Kidney capillary endothelial cell (primary cell): ENCODE data around the gene CCDC116.
"Not testable (repeated sequence)": the region's sequence is repeated elsewhere in the genome, so short reads cannot be mapped to it uniquely, and the experiment has no call there.

ENCODE experiments used
- DNase-seq: peaks from one replicate; pipeline ENCODE4 v3.0.0-alpha.2; 2018; ENCODE audit warnings: low spot score

CCDC116 gene

DNA sequence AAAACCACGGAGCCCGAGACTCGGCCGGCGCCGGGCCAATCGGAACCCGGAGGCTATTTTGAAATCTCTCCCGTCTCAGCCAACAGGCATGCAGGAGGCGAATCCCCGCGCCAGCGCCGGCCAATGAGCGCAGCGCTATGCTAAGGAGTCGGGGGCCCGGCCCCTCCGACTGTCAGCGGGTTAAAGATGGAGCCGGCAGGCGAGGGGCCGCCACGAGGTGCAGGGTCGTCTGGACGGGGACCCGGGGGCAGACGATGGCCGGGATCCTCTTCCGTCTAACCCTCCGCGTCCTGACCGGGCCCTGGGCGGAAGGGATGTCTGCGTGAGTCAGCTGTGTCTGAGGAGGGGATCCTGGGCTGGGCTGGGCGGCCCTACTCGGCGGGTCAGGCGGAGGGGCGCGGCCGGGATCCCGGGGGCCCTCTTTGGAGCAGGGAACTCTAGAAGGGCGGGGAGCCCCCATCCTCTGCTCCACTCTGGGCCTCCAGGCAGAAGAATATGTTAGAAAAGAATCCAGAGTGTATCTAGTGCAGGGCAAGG is 19.5 kb downstream of the CCDC116 start:
- peak; percentile 75 for DNase-seq

- no peak for DNase-seq
Measured at GRCh38 chr22:21652547-21653545, 20.3 kb downstream of the CCDC116 start.

- no peak for DNase-seq
Measured at GRCh38 chr22:21657020-21657359, 24.4 kb downstream of the CCDC116 start.

DNA sequence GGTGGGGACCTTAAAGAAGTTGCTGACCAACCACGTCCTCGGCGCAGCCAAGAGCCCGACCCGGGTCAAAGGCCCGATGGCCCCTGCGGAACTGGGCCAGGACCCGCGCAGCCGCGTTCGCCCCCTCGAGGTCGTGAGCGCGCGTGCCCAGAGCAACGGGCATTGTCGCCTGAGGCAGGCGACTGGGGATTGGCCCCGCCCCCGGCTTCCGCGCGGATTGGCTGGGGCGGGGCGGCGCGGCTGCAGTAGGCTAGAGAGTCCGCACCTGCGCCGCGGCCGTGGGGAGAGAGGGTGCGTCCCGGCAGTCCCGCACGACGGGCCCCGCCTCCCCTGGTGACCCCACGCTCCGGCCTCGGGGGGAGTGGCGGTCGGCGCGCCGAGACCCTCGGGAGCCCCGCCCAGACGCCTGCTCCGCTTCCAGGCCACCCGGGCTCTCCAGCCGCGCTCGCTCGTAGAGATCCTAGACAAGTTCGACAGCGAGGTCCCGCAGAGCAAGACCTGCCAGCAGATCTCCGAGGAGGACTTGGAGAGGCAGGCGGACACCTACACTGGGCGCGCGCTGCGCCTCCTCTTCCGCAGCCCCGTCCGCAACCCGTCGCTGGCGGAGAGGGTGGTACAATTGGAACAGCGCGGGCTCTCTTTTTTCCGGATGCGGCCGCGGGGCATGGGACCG is 24.9 kb downstream of the CCDC116 start:
- DNase-seq, result peak; percentile 63

DNA sequence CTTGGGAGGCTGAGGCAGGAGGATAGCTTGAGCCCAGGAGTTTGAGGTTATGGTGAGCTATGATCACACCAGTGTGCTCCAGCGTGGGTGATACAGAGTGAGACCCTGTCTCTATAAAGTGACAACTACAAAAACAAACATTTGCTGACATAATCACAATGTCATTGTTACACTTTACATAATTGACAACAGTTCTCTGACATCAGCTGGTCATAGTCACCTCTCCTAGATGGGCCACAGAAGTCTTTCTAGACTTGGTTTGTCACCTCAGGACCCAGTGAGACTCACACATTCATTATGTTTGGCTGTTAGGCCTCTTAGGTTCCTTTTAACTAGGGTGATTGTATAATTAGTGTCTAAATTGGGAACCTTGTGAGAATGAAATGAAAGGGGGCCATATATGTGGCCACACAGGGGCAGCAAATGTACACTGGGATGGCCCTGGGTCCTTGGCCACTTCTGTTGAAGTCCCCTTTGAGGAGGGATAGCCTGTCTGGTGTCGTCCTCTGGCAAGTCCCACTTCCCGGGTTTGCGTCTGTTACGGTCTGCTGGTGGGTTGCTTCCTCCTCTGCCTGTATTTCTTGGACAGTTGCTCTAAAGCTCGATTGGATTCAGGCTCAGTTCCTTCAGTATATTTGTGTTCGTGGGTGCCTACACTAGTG is 27.4 kb downstream of the CCDC116 start:
- no peak for DNase-seq

DNA sequence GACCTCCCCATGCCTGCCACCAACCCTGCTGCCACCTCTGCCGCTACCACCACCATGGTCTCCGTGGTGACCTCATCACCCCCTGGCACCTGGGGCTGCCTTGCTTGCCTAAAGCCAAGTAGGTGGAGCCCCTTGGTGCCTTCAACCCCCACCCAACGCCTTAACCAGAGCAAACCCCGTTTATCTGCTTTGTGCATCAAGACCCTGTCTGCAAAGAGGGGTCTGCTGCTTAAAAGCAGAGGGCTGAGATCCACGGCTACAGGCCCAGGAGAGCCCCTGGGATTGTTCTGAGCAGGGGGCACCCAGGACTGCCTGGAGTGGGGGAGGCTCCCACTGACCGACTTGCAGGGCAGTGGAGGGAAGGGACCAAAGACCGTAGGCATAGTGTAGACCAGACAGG is 28.3 kb downstream of the CCDC116 start:
- no peak for DNase-seq

- no peak for DNase-seq
Measured at GRCh38 chr22:21661991-21662390, 29.4 kb downstream of the CCDC116 start.

DNA sequence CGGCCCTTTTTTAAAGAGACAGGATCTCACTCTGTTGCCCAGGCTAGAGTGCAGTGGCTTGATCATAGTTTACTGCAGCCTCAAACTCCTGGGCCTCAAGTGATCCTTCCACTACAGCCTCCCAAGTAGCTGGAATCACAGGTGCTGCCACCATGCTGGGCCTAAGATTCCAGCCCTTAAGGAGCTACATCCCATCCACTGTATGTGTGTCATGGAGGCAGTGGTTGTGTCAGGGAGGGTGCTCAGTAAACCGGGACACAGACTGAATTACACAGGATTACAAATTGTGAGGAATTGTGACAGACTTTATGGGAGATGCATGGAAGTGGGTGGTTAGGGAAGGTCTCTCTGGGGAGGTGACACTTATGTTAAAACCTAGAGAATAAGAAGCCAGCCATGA is 31.2 kb downstream of the CCDC116 start:
- no peak for DNase-seq

DNA sequence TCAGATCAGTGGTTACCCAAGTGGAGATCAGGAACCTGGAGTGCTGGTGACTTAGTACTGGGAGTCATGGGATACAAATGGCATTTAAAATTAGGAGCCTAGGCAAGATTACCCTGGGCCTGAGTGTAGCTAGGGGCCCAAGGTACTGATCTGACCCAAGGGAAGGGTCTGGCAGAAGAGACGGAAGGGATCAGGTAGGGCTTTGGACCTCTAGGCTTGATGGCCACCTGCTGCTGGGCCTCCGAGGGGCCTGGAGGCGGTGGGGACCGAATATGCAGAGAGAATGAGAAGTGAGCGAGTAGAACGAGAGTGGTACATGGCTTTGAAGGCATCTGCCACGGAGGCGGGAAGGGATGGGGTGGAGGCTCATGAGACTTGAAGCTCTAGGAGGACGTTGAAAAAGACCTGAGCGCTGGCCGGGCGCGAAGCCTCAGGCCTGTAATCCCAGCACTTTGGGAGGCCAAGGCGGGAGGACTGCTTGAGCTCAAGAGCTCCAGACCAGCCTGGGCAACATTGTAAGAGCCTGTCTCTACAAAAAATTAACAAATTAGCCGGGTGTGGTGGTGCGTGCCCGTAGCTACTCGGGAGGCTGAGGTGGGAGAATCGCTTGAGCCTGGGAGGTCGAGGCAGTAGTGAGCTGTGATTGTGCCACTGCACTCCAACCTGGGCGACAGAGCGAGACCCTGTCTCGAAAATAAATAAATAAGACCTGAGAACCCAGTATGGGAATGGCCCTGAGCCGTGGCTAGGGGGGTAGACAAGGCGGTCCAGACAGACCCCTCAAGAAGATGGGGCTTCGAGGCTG is 32.7 kb downstream of the CCDC116 start:
- no peak for DNase-seq

DNA sequence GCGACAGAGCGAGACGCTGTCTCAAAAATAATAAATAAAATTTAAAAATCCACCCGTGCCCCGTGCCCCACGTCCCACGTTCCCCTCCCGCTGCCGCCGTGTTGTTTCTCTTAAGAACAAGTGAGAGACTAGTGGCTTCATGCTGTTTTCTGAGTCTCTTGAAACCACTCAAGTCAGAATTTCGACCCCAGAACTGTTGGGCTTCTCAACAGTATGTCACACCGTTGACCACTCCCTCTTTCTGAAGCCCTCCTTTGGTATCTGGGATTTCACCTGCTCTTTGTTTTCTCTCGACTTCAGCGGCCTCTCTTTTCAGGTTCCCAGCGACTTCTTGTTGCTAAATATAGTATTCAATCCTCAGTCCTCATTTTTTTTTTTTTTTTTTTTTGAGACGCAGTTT is 34.2 kb downstream of the CCDC116 start:
- no peak for DNase-seq

DNA sequence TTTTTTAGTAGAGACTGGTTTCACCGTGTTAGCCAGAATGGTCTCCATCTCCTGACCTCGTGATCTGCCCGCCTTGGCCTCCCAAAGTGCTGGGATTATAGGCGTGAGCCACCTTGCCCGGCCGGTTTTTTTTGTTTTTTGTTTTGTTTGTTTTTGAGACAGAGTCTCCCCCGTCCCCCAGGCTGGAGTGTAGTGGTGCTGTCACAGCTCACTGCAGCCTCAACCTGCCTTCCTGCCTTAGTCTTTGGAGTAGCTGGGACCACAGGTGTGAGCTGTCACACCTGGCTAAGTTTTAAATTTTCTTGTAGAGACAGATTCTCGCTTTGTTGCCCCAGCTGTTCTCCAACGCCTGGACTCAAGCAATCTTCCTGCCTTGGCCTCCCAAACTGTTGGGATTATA is 36.5 kb downstream of the CCDC116 start:
- DNase-seq, result no peak

- no peak for DNase-seq
Measured at GRCh38 chr22:21672107-21672629, 39.6 kb downstream of the CCDC116 start.

DNA sequence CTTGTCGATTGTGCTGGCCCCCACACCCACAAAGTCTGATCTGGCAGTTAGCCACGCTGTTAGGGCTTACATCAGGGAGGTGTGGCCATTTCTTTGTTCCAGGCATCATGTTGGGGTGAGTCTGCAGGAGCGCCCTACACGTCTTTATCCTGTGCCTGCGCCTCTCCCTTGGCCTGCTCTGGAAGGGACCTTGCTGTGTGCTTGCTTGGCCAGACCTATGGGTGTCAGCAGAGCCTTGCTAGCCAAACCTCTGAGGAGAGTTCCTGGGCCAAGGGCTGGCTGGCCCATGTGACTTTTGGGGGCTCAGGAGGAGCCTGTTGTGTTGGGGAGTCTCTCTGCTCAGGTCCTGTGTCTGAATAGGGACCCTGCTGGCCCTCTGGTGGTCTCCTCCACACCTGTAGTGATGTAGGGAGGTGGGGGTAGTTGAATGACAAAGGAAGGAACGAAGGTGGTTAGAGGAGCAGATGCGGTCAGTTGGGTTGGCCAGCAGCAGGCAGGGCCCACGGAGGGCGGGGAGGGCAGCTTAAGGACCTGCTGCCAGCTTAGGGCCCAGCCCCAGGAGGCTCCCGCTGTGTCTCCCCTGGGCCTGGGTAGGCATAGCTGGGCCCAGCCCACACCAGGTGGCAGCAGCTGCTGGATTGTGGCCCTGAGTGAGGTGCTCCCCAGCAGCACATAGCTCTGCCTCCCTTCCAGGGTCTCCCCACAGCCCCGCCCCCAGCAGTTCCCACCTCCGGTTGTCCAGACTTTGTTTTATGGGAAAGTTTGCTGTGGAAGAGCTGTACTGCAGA is 41.2 kb downstream of the CCDC116 start:
- no peak for DNase-seq

DNA sequence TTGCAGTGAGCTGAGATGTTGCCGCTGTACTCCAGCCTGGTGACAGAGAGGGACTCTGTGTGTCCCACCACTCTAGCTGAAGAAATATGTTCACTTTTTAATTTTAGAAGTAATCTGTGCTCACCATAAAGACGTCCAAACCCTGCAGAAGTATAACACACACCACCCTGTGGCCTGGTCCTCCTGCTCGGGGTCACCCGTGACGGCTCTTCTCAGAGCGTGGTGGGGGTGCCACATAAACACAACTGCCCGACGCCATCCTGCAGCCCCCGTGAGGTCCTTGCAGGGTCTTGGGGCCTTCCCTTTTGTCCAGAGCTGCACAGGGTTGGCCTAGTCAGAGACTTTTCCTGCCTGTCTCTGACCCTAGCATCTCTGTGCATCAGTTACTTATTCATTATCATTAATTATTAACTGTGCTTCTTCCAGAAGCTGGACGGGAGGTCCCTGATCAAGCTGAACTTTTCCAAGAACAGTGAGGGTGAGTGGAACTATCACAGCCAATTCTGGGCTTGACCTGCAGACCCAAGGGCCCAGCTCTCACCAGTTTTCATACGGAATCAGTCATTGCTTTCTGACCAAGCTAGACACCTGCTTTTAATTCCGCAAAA is 42.2 kb downstream of the CCDC116 start:
- DNase-seq, result no peak

DNA sequence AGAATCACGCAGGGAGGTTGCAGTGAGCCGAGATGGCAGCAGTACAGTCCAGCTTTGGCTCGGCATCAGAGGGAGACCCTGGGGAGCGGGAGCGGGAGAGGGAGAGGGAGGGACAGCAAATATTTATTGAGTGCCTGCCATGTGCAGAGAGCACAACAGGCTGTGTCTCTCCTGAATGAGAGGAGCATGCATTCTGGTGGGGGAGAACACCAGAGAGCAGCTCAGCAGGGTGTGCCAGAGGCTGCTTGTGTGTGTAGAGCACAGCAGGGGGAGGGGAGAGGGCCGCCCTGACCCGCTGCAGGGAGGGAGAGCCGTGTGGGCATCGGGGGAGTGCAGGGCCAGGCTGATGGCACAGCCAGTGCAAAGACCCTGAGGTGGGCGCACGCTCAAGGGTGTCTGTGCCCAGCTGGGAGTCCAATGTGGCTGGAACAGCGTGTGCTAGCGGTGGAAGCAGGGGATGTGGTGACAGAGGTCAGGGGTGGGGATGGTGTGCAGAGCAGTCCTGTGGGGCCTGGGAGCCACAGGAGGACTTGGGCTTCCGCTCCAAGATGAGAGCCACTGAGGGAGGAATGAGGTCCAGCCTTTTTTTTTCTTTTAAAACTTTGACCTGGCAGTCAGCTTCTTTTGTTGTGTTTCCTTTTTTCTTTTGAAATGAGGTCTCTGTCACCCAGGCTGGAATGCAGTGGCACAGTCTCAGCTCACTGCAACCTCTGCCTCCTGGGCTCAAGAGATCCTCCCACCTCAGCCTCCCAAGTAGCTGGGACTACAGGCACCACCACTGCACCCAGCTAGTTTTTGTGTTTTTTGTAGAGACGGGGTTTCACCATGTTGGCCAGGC is 45.3 kb downstream of the CCDC116 start:
- DNase-seq, result no peak

- not testable (repeated sequence) for DNase-seq
Measured at GRCh38 chr22:21678842-21679241, 46.3 kb downstream of the CCDC116 start.

DNA sequence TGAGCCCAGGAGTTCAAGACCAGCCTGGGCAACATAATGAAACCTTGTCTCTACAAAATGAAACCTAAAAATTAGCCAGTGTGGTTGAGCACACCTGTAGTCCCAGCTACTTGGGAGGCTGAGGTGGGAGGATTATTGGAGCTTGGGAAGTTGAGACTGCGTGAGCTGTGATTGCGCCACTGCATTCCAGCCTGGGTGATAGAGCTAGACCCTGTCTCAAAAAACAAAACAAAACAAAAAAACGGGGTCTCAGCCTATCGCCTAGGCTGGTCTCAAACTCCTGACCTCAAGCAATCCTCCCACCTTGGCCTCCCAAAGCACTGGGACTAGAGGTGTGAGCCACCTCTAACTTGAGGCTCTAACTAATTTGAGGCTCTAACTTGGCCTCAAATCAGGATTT is 46.8 kb downstream of the CCDC116 start:
- DNase-seq, result no peak

DNA sequence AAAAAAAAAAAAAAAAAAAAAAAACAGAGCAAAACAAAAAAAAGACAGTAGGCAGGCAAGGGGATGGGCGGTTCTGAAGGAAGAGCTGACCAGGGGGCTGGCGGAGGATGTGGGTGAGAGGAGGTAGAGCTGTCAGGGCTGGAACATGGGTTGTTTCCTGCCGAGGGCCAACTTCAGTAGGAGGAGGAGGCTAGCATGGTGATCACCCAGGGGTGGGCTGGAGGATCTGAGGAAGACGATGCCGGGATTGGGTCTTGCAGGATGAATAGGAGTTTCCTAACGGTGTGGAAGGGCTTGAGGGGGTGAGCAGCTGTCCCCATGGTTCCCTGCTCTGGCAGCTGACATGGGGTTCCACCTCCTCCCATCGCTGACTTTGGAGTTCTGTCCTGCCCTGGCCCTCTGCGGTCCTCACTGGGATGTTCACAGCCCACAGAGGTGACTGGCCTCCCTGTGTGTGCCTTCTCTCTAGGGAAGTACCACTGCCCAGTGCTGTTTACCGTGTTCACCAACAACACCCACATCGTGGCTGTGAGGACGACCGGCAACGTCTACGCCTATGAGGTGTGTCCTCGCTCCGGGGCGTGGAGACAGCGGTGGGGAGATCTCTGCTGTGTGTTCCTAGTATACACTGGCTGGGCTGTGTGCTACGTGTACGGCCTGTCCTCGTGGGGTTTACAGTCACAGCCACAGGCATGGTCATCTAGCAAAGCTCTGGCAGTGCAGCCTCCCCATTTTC is 48.4 kb downstream of the CCDC116 start:
- no peak for DNase-seq
